Esophagus muscularis mucosa (tissue), 4 donors: ENCODE measurements around the gene RCC1.

Experiments used
- EP300 ChIP-seq: sonication (generic); formaldehyde crosslinking; IDR thresholded peaks from one replicate; pipeline ENCODE4 v1.6.1; 2017; ENCODE audit warnings: antibody characterized with exemption
- POLR2A ChIP-seq: fragments of 450-650 bp; IDR thresholded peaks from one replicate; pipeline ENCODE4 v1.6.1; 2017; ENCODE audit warnings: antibody characterized with exemption, moderate library complexity, mild to moderate bottlenecking, low read depth
- POLR2AphosphoS5 ChIP-seq, 2 donors: sonication (generic); formaldehyde crosslinking; IDR thresholded peaks; one replicate each; pipeline ENCODE4 v1.6.1; 2017; ENCODE audit warnings: antibody characterized with exemption in 2 of 2
- TF ChIP-seq, protein P1 (sequence below), 3 experiments: fragments of 200-600 bp in 2 of 3; fragments of 450-650 bp in 1 of 3; sonication (generic) in 2 of 3; IDR thresholded peaks; one replicate each; pipeline ENCODE4 v1.5.1; 2017 to 2019; ENCODE audit warnings: antibody characterized with exemption in 3 of 3, mild to moderate bottlenecking in 2 of 3, moderate library complexity in 1 of 3

DNA sequence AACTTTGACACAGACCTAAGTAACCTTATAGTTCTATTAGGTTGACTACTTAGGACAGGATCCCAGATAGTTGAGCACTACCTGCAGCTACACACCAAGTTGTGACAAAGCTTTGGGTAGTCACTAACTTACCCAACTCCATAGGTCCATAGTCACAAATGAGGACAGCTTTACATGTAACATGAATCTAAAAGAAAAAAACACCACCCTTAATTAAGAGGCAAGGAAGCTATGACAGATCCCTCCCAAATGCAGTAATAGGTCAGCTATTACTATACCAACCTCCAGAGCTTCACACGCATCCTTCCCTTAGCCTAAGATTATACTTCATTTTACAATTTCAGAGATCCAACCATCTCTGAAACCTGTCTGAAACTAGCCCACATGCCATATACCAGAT, 73.6 kb downstream of the RCC1 start:
- TF ChIP-seq, protein P1, sequence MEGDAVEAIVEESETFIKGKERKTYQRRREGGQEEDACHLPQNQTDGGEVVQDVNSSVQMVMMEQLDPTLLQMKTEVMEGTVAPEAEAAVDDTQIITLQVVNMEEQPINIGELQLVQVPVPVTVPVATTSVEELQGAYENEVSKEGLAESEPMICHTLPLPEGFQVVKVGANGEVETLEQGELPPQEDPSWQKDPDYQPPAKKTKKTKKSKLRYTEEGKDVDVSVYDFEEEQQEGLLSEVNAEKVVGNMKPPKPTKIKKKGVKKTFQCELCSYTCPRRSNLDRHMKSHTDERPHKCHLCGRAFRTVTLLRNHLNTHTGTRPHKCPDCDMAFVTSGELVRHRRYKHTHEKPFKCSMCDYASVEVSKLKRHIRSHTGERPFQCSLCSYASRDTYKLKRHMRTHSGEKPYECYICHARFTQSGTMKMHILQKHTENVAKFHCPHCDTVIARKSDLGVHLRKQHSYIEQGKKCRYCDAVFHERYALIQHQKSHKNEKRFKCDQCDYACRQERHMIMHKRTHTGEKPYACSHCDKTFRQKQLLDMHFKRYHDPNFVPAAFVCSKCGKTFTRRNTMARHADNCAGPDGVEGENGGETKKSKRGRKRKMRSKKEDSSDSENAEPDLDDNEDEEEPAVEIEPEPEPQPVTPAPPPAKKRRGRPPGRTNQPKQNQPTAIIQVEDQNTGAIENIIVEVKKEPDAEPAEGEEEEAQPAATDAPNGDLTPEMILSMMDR (IDR thresholded peaks at IDR 0.05): no peak
- no peak for TF ChIP-seq POLR2AphosphoS5 (IDR thresholded peaks at IDR 0.05)
- no peak for TF ChIP-seq POLR2A
- no peak for TF ChIP-seq EP300
